Skeletal muscle tissue (tissue), 4 donors: ENCODE measurements around the gene ZRANB3. TPM values are rescaled to one million over a fixed set of nuclear protein-coding genes. Genes with fewer than 3 reads are reported as not detected.

ENCODE experiments used
- H3K27ac ChIP-seq: one replicate; pipeline ENCODE4 v1.7.0; 2013; ENCODE audit warnings: mild to moderate bottlenecking, low read depth, low read length, inconsistent platforms
- H3K27me3 ChIP-seq, 3 donors: one replicate each; pipeline ENCODE4 v1.7.0; 2013; ENCODE audit warnings: low read length in 3 of 3; ENCODE audit not compliant: control insufficient read depth in 3 of 3, insufficient read depth in 3 of 3
- H3K36me3 ChIP-seq, 3 donors: one replicate each; pipeline ENCODE4 v1.7.0; 2013; ENCODE audit warnings: low read length in 3 of 3; ENCODE audit not compliant: control insufficient read depth in 3 of 3, insufficient read depth in 3 of 3
- H3K4me1 ChIP-seq, 3 donors: one replicate each; pipeline ENCODE4 v1.7.0; 2013; ENCODE audit warnings: low read length in 3 of 3, mild to moderate bottlenecking in 3 of 3; ENCODE audit not compliant: control insufficient read depth in 3 of 3, insufficient read depth in 3 of 3
- H3K4me3 ChIP-seq, 3 donors: one replicate each; pipeline ENCODE4 v1.7.0; 2013; ENCODE audit warnings: low read length in 3 of 3
- H3K9ac ChIP-seq, 3 donors: one replicate each; pipeline ENCODE4 v1.7.0; 2013; ENCODE audit warnings: low read length in 3 of 3, mild to moderate bottlenecking in 3 of 3, moderate library complexity in 2 of 3, low read depth in 1 of 3
- H3K9me3 ChIP-seq, 3 donors: one replicate each; pipeline ENCODE4 v1.7.0; 2013; ENCODE audit warnings: low read length in 3 of 3; ENCODE audit not compliant: control insufficient read depth in 3 of 3
- total RNA-seq: library from RNA; depleted of rRNA; stranded (reverse); fragments of >200 nt; gene quantifications from one replicate; pipeline ENCODE4 v1.2.3, GENCODE V29; 2014
- donor health status: Osteomylitis.

Gene ZRANB3
- total RNA-seq, 1 donor from 2014 or later = 12.5 TPM

DNA sequence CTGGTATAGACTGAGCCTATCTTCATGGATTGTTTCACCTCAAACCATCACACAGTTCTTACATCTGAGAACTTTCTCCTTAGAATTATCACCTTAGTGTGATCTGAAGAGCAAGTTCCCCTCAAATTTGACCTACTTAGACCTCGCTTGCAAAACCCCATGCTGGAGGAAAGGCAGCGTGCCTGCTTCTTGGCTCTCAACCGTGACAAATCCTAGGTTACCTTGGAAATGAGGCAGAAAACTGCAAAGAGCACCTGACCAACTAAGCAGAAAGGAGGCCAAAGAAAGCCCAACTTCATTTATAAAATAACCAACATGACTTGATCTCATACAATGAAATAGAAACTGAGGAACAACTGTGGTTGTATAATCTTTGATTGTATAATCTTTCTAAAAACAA lies 332.5 kb downstream of the ZRANB3 start:
- H3K9me3 ChIP-seq = no peaks in the 10 kb centered on the region
- no peak overlapping the region for H3K27ac ChIP-seq
- H3K4me3 ChIP-seq = no peak overlapping the region
- no peaks in the 10 kb centered on the region for H3K4me1 ChIP-seq
- H3K27me3 ChIP-seq = no peaks in the 10 kb centered on the region
- H3K36me3 ChIP-seq = peaks cover 2 to 5% (median 3%) of the 10 kb centered on the region in 3 donors
- no peak overlapping the region for H3K9ac ChIP-seq

DNA sequence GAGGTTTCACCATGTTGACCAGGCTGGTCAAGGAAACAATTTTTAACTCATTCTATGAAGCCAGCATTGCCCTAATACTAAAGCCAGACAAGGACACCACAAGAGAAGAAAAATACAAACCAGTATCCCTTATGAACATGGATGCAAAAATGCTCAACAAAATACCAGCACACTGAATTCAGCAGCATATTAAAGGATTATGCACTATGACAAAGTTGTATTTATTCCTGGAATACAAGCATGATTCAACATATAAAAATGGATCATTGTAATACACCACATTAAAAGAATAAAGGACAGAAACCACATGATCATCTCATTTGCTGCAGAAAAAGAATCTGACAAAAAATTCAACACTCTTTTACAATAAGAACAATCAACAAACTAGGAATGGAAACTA lies 340.2 kb downstream of the ZRANB3 start:
- no peak overlapping the region for H3K27ac ChIP-seq
- H3K36me3 ChIP-seq = peaks cover 0 to 2% (median 0%) of the 10 kb centered on the region in 3 donors
- H3K4me3 ChIP-seq = no peak overlapping the region
- H3K9me3 ChIP-seq = no peaks in the 10 kb centered on the region
- no peaks in the 10 kb centered on the region for H3K4me1 ChIP-seq
- H3K27me3 ChIP-seq = no peaks in the 10 kb centered on the region
- H3K9ac ChIP-seq = no peak overlapping the region

GRCh38 chr2:135189148-135189547 lies 341.9 kb downstream of the ZRANB3 start:
- H3K4me3 ChIP-seq = no peak overlapping the region
- H3K9me3 ChIP-seq = no peaks in the 10 kb centered on the region
- no peak overlapping the region for H3K9ac ChIP-seq
- no peak overlapping the region for H3K27ac ChIP-seq
- H3K4me1 ChIP-seq = no peaks in the 10 kb centered on the region
- H3K27me3 ChIP-seq = no peaks in the 10 kb centered on the region
- H3K36me3 ChIP-seq = peaks cover 0 to 2% (median 0%) of the 10 kb centered on the region in 3 donors

DNA sequence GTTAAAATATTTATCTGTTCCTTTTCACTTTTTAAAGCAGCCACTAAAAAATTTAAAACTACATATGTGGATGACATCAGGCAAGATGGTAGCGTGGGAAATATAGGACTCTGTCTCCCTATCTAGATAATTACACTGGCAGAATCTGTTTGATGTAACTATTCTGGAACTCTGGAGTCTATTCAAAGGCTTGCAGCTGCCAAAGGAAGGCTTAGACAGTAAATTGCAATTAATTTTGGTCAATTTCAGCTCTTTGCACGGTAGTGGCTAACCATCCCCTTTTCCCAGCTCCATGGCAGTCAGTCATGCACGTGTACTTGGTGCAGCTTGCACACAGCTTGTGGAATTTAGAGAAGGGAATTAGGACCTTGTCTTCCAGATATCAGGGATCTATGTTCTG lies 343.7 kb downstream of the ZRANB3 start:
- Histone ChIP-seq H3K9ac (no peak overlapping the region), H3K9me3 (no peaks in the 10 kb centered on the region), H3K27ac (no peak overlapping the region), H3K4me3 (no peak overlapping the region), H3K27me3 (no peaks in the 10 kb centered on the region), H3K4me1 (no peaks in the 10 kb centered on the region), H3K36me3 (peaks cover 0 to 2% (median 0%) of the 10 kb centered on the region in 3 donors)

DNA sequence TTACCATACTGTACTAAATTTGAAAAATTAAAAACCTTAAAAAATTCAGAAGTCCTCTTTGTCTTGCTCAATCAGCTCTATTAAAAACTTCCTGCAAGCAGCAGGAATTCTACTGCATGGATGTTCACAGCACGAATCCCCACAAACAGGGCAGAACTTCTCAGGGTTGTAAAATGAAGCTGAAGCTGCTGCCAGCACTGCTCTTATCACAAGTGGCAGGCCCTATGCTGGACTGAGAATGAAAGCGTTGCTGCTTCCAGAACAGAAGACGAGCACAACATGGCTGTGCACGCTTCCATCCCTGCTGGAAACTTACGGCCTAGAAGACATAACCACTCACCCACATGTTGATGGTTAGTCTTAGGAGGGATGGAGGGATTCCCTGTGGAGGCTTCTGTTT lies 345.0 kb downstream of the ZRANB3 start:
- H3K4me3 ChIP-seq = no peak overlapping the region
- H3K4me1 ChIP-seq = no peaks in the 10 kb centered on the region
- no peaks in the 10 kb centered on the region for H3K27me3 ChIP-seq
- H3K9me3 ChIP-seq = no peaks in the 10 kb centered on the region
- no peak overlapping the region for H3K9ac ChIP-seq
- H3K36me3 ChIP-seq = no peaks in the 10 kb centered on the region
- no peak overlapping the region for H3K27ac ChIP-seq

- Histone ChIP-seq H3K4me3 (no peak overlapping the region), H3K27ac (no peak overlapping the region), H3K9me3 (no peaks in the 10 kb centered on the region), H3K4me1 (peaks cover 0 to 2% (median 0%) of the 10 kb centered on the region in 3 donors), H3K9ac (no peak overlapping the region), H3K27me3 (no peaks in the 10 kb centered on the region), H3K36me3 (no peaks in the 10 kb centered on the region)
Observed at GRCh38 chr2:135183822-135184221, 347.2 kb downstream of the ZRANB3 start.

GRCh38 chr2:135182601-135183000 lies 348.4 kb downstream of the ZRANB3 start:
- H3K9ac ChIP-seq = no peak overlapping the region
- H3K4me1 ChIP-seq = peaks cover 0 to 2% (median 0%) of the 10 kb centered on the region in 3 donors
- no peaks in the 10 kb centered on the region for H3K9me3 ChIP-seq
- H3K4me3 ChIP-seq = no peak overlapping the region
- no peak overlapping the region for H3K27ac ChIP-seq
- no peaks in the 10 kb centered on the region for H3K27me3 ChIP-seq
- no peaks in the 10 kb centered on the region for H3K36me3 ChIP-seq

GRCh38 chr2:135182190-135182589 lies 348.8 kb downstream of the ZRANB3 start:
- H3K9me3 ChIP-seq = no peaks in the 10 kb centered on the region
- H3K9ac ChIP-seq = no peak overlapping the region
- H3K27me3 ChIP-seq = no peaks in the 10 kb centered on the region

DNA sequence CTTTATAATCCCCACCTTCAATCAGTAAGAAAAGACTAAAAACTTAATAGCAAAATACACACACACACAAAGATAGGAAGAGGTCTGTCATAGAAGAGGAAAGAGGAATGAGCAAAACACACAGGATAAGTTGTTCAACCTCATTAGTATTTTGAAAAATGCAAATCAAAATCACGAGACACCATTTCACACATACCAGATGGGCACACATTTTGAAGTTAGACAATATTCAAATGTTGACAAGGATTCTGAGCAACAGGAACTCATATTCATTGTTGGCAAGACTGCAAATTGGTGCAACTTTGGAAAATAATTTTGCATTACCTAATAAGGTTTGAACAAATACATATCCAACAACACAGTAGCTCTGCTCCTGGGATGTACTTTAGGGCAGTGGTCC lies 351.3 kb downstream of the ZRANB3 start:
- peaks cover 0 to 2% (median 0%) of the 10 kb centered on the region in 3 donors for H3K4me1 ChIP-seq
- H3K27me3 ChIP-seq = no peaks in the 10 kb centered on the region
- H3K36me3 ChIP-seq = peaks cover 2 to 6% (median 6%) of the 10 kb centered on the region in 3 donors
- H3K27ac ChIP-seq = no peak overlapping the region
- no peak overlapping the region for H3K9ac ChIP-seq
- H3K9me3 ChIP-seq = no peaks in the 10 kb centered on the region
- H3K4me3 ChIP-seq = no peak overlapping the region

More at GRCh38 chr2:135182190-135182589, 348.8 kb downstream of the ZRANB3 start:
- Histone ChIP-seq H3K4me1 (peaks cover 0 to 2% (median 0%) of the 10 kb centered on the region in 3 donors), H3K27ac (no peak overlapping the region), H3K4me3 (no peak overlapping the region), H3K36me3 (no peaks in the 10 kb centered on the region)

GRCh38 chr2:135175177-135175576 lies 355.8 kb downstream of the ZRANB3 start:
- H3K9ac ChIP-seq = no peak overlapping the region
- no peak overlapping the region for H3K4me3 ChIP-seq
- no peaks in the 10 kb centered on the region for H3K4me1 ChIP-seq
- no peak overlapping the region for H3K27ac ChIP-seq
- no peaks in the 10 kb centered on the region for H3K9me3 ChIP-seq
- H3K27me3 ChIP-seq = no peaks in the 10 kb centered on the region
- peaks cover 9 to 18% (median 18%) of the 10 kb centered on the region in 3 donors for H3K36me3 ChIP-seq

- H3K4me3 ChIP-seq = no peak overlapping the region
- no peaks in the 10 kb centered on the region for H3K27me3 ChIP-seq
- H3K4me1 ChIP-seq = no peaks in the 10 kb centered on the region
- H3K36me3 ChIP-seq = peaks cover 12 to 21% (median 20%) of the 10 kb centered on the region in 3 donors
- H3K27ac ChIP-seq = no peak overlapping the region
- H3K9ac ChIP-seq = no peak overlapping the region
- no peaks in the 10 kb centered on the region for H3K9me3 ChIP-seq
Observed at GRCh38 chr2:135174810-135175093, 356.3 kb downstream of the ZRANB3 start.
